ENCODE measurements around the gene TMEM79.

The TMEM79 gene

DNA sequence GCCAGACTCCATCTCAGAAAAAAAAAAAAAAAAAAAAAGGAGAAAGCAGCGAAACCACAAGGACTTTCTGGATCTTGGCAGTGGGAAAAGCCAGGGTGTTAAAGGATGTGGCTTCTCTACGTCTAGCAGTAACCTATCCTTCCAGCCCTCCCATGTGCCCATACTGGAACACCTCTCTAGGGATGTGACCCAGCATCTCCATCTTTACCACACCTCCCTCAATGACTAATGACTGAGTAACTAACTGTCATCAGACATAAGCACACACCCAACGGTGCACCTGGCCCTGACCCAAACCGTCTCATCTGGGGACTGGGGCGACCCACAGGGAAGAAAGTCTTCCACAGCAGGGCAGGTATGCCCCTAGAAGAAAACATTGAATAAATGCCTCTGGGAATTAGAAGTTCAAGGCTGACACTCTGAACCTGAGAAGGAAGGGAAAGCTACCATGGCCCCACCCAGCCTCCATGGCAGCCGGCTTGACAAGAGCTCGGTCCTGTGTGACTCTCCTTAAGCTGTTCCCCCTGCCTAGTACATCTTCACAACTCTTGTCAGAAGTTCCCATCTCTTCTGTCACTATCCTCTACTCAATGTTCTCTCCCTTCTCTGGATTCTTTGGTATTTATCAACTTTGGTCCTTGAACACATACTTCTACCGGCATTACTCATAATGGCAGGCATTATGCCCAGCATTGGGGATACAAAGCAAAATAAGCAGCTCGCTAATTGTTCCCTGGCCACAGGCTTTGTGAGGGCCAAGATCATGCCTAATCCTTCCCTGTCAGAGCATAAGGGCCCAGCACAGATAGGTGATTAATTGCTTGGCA, 21.5 kb upstream of the TMEM79 start:
- no peak overlapping the region for H3K4me3 ChIP-seq (ENCODE audit: low read length in 2 of 2)
- H3K27me3 ChIP-seq (ENCODE audit: control insufficient read depth in 1 of 2, insufficient read depth in 2 of 2, low read length in 2 of 2), result no peaks in the 10 kb centered on the region
- H3K9ac ChIP-seq (ENCODE audit: low read length in 2 of 2), result no peak overlapping the region
- peaks cover 77 to 83% of the 10 kb centered on the region in 2 donors for H3K36me3 ChIP-seq (ENCODE audit: control insufficient read depth in 2 of 2, insufficient read depth in 2 of 2, low read length in 2 of 2)
- no peaks in the 10 kb centered on the region for H3K9me3 ChIP-seq (ENCODE audit: control insufficient read depth in 2 of 2, low read length in 2 of 2)
- peaks cover 3% of the 10 kb centered on the region for H3K4me1 ChIP-seq (ENCODE audit: control insufficient read depth, insufficient read depth, low read length)
- no peak overlapping the region for H3K27ac ChIP-seq (ENCODE audit: low read length)

GRCh38 chr1:156263288-156263655, 20.9 kb upstream of the TMEM79 start:
- no peaks in the 10 kb centered on the region for H3K9me3 ChIP-seq (ENCODE audit: control insufficient read depth in 2 of 2, low read length in 2 of 2)
- H3K27me3 ChIP-seq (ENCODE audit: control insufficient read depth in 1 of 2, insufficient read depth in 2 of 2, low read length in 2 of 2), result no peaks in the 10 kb centered on the region
- H3K36me3 ChIP-seq (ENCODE audit: control insufficient read depth in 2 of 2, insufficient read depth in 2 of 2, low read length in 2 of 2), result peaks cover 77 to 83% of the 10 kb centered on the region in 2 donors
- H3K4me3 ChIP-seq (ENCODE audit: low read length in 2 of 2), result no peak overlapping the region
- H3K27ac ChIP-seq (ENCODE audit: low read length), result no peak overlapping the region
- no peak overlapping the region for H3K9ac ChIP-seq (ENCODE audit: low read length in 2 of 2)
- peaks cover 3% of the 10 kb centered on the region for H3K4me1 ChIP-seq (ENCODE audit: control insufficient read depth, insufficient read depth, low read length)

DNA sequence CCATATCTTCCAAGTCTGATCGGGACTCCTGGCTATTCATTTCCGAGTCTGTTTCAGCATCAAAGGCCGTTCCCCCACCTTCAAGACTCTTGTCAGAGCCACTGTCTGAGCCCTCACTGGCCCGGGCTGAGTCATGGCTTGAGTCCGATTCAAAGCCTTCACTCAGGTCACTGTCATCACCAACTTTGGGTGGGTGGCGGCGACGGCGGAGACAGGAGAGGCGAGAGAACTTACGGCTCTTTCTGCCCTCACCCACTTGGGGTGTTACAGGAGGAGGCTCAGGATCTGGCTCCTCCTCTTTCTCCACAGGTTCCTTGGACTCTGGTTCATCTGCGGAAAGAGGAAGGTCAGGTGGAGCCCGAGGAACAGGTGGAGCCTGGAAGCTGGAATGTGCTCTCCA, 18.1 kb upstream of the TMEM79 start:
- H3K4me3 ChIP-seq (ENCODE audit: low read length in 2 of 2), result no peak overlapping the region
- H3K27ac ChIP-seq (ENCODE audit: low read length), result no peak overlapping the region
- peaks cover 57 to 69% of the 10 kb centered on the region in 2 donors for H3K36me3 ChIP-seq (ENCODE audit: control insufficient read depth in 2 of 2, insufficient read depth in 2 of 2, low read length in 2 of 2)
- H3K9ac ChIP-seq (ENCODE audit: low read length in 2 of 2), result no peak overlapping the region
- H3K27me3 ChIP-seq (ENCODE audit: control insufficient read depth in 1 of 2, insufficient read depth in 2 of 2, low read length in 2 of 2), result no peaks in the 10 kb centered on the region
- no peaks in the 10 kb centered on the region for H3K4me1 ChIP-seq (ENCODE audit: control insufficient read depth, insufficient read depth, low read length)
- no peaks in the 10 kb centered on the region for H3K9me3 ChIP-seq (ENCODE audit: control insufficient read depth in 2 of 2, low read length in 2 of 2)

- H3K9ac ChIP-seq (ENCODE audit: low read length in 2 of 2), result no peak overlapping the region
- H3K4me3 ChIP-seq (ENCODE audit: low read length in 2 of 2), result no peak overlapping the region
- H3K4me1 ChIP-seq (ENCODE audit: control insufficient read depth, insufficient read depth, low read length), result no peaks in the 10 kb centered on the region
- H3K27ac ChIP-seq (ENCODE audit: low read length), result no peak overlapping the region
- no peaks in the 10 kb centered on the region for H3K9me3 ChIP-seq (ENCODE audit: control insufficient read depth in 2 of 2, low read length in 2 of 2)
- H3K27me3 ChIP-seq (ENCODE audit: control insufficient read depth in 1 of 2, insufficient read depth in 2 of 2, low read length in 2 of 2), result no peaks in the 10 kb centered on the region
- H3K36me3 ChIP-seq (ENCODE audit: control insufficient read depth in 2 of 2, insufficient read depth in 2 of 2, low read length in 2 of 2), result peaks cover 55 to 70% of the 10 kb centered on the region in 2 donors
Observed at GRCh38 chr1:156268336-156268735, 15.8 kb upstream of the TMEM79 start.

DNA sequence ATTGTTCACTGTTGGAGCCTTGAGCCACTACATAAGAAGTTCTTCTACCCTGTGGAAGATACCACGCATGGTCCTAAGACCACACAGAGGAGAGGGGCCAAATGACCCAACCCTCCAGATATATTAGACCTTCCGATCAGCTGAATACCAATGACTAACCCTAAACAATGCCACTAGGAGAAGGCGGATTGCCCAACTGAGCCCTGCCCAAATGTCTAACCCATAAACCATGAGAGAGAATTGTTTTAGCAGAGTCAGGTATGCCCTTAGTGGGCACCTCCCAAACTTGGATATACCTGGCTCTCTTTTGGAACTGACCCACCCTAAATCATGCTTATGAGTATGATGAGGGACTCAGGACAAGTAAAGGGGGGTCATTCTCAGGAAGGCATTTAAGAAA, 13.8 kb upstream of the TMEM79 start:
- peaks cover 62 to 74% of the 10 kb centered on the region in 2 donors for H3K36me3 ChIP-seq (ENCODE audit: control insufficient read depth in 2 of 2, insufficient read depth in 2 of 2, low read length in 2 of 2)
- no peaks in the 10 kb centered on the region for H3K9me3 ChIP-seq (ENCODE audit: control insufficient read depth in 2 of 2, low read length in 2 of 2)
- H3K4me3 ChIP-seq (ENCODE audit: low read length in 2 of 2), result no peak overlapping the region
- H3K27ac ChIP-seq (ENCODE audit: low read length), result no peak overlapping the region
- H3K27me3 ChIP-seq (ENCODE audit: control insufficient read depth in 1 of 2, insufficient read depth in 2 of 2, low read length in 2 of 2), result no peaks in the 10 kb centered on the region
- H3K4me1 ChIP-seq (ENCODE audit: control insufficient read depth, insufficient read depth, low read length), result no peaks in the 10 kb centered on the region
- H3K9ac ChIP-seq (ENCODE audit: low read length in 2 of 2), result no peak overlapping the region

GRCh38 chr1:156276532-156276931, 7.6 kb upstream of the TMEM79 start:
- no peak overlapping the region for H3K27ac ChIP-seq (ENCODE audit: low read length)
- no peak overlapping the region for H3K4me3 ChIP-seq (ENCODE audit: low read length in 2 of 2)
- peaks cover 54 to 64% of the 10 kb centered on the region in 2 donors for H3K36me3 ChIP-seq (ENCODE audit: control insufficient read depth in 2 of 2, insufficient read depth in 2 of 2, low read length in 2 of 2)
- H3K27me3 ChIP-seq (ENCODE audit: control insufficient read depth in 1 of 2, insufficient read depth in 2 of 2, low read length in 2 of 2), result no peaks in the 10 kb centered on the region
- H3K9me3 ChIP-seq (ENCODE audit: control insufficient read depth in 2 of 2, low read length in 2 of 2), result no peaks in the 10 kb centered on the region
- H3K4me1 ChIP-seq (ENCODE audit: control insufficient read depth, insufficient read depth, low read length), result peaks cover 9% of the 10 kb centered on the region
- H3K9ac ChIP-seq (ENCODE audit: low read length in 2 of 2), result no peak overlapping the region

GRCh38 chr1:156276966-156277381, 7.2 kb upstream of the TMEM79 start:
- Histone ChIP-seq H3K27ac (ENCODE audit: low read length) (no peak overlapping the region), H3K9me3 (ENCODE audit: control insufficient read depth in 2 of 2, low read length in 2 of 2) (no peaks in the 10 kb centered on the region), H3K36me3 (ENCODE audit: control insufficient read depth in 2 of 2, insufficient read depth in 2 of 2, low read length in 2 of 2) (peaks cover 50 to 62% of the 10 kb centered on the region in 2 donors), H3K4me1 (ENCODE audit: control insufficient read depth, insufficient read depth, low read length) (peaks cover 13% of the 10 kb centered on the region), H3K9ac (ENCODE audit: low read length in 2 of 2) (no peak overlapping the region), H3K27me3 (ENCODE audit: control insufficient read depth in 1 of 2, insufficient read depth in 2 of 2, low read length in 2 of 2) (no peaks in the 10 kb centered on the region), H3K4me3 (ENCODE audit: low read length in 2 of 2) (no peak overlapping the region)

DNA sequence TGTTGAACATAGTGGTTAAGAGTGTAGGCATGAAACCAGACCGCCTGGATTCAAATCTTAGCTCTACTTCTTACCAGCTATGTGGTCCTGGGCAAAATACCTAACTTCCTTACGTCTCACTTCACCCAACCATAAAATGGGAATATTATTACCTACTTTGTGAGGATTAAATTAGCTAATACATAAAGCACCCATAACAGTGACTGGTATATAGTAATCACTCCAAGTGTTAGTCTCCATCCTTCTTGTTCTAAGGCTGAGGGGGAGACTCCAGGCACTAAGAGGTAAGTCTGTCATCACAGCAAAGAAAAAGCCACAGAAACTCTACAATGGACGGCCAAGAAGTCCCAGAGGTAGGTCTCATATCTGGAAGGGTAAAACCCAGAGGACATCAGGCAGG, 4.3 kb upstream of the TMEM79 start:
- no peaks in the 10 kb centered on the region for H3K9me3 ChIP-seq (ENCODE audit: control insufficient read depth in 2 of 2, low read length in 2 of 2)
- no peaks in the 10 kb centered on the region for H3K27me3 ChIP-seq (ENCODE audit: control insufficient read depth in 1 of 2, insufficient read depth in 2 of 2, low read length in 2 of 2)
- no peak overlapping the region for H3K27ac ChIP-seq (ENCODE audit: low read length)
- peaks cover 26 to 38% of the 10 kb centered on the region in 2 donors for H3K36me3 ChIP-seq (ENCODE audit: control insufficient read depth in 2 of 2, insufficient read depth in 2 of 2, low read length in 2 of 2)
- no peak overlapping the region for H3K4me3 ChIP-seq (ENCODE audit: low read length in 2 of 2)
- peaks cover 18% of the 10 kb centered on the region for H3K4me1 ChIP-seq (ENCODE audit: control insufficient read depth, insufficient read depth, low read length)
- no peak overlapping the region for H3K9ac ChIP-seq (ENCODE audit: low read length in 2 of 2)

- H3K9ac ChIP-seq (ENCODE audit: low read length in 2 of 2), result peak overlapping the region; percentile 47 to 87
- H3K4me1 ChIP-seq (ENCODE audit: control insufficient read depth, insufficient read depth, low read length), result peaks cover 18% of the 10 kb centered on the region
- peak overlapping the region; percentile 83 to 95 for H3K4me3 ChIP-seq (ENCODE audit: low read length in 2 of 2)
- no peak overlapping the region for H3K27ac ChIP-seq (ENCODE audit: low read length)
- peaks cover 15 to 27% of the 10 kb centered on the region in 2 donors for H3K36me3 ChIP-seq (ENCODE audit: control insufficient read depth in 2 of 2, insufficient read depth in 2 of 2, low read length in 2 of 2)
- H3K9me3 ChIP-seq (ENCODE audit: control insufficient read depth in 2 of 2, low read length in 2 of 2), result no peaks in the 10 kb centered on the region
- H3K27me3 ChIP-seq (ENCODE audit: control insufficient read depth in 1 of 2, insufficient read depth in 2 of 2, low read length in 2 of 2), result no peaks in the 10 kb centered on the region
Observed at GRCh38 chr1:156281281-156281680, 2.8 kb upstream of the TMEM79 start.

DNA sequence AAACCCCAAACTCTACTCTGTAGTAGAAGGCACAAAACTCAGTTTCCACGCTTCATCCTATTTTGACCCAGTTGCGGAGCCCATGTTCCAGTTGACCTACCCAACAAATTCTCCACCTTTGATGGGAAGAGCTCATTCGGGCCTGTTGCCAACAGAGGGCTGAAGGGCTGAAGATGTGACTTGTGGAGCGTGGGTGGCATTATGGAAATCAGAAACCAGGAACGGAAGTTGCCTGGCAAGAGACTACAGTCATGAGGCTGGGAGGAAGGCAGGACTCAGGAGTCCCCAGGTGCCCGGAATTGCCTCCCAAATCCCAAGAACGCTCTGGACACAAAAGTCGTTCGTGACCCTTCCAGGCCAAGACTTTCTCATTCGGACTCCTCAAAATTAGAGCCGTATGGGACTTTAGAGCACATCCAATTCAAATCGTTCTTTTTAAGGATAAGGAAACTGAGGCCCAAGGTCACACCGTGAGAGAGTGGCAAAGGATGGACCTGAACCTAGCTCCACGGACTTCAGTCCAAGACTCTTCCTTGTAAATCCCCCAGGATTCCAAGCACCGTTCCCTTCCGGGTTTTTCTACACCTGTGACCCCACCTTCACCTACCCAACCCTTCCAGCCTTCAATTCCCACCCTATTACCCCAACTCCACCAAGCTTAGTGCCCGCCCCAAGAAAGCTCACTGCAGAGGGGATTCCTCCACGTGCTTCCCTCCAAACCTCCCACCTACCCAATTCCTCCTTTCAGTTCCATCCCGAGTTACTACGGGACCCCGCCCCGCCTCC, 2.2 kb upstream of the TMEM79 start:
- Histone ChIP-seq H3K9me3 (ENCODE audit: control insufficient read depth in 2 of 2, low read length in 2 of 2) (no peaks in the 10 kb centered on the region), H3K36me3 (ENCODE audit: control insufficient read depth in 2 of 2, insufficient read depth in 2 of 2, low read length in 2 of 2) (peaks cover 9 to 21% of the 10 kb centered on the region in 2 donors), H3K4me1 (ENCODE audit: control insufficient read depth, insufficient read depth, low read length) (peaks cover 18% of the 10 kb centered on the region), H3K27me3 (ENCODE audit: control insufficient read depth in 1 of 2, insufficient read depth in 2 of 2, low read length in 2 of 2) (no peaks in the 10 kb centered on the region), H3K27ac (ENCODE audit: low read length) (peak overlapping the region; percentile 76), H3K9ac (ENCODE audit: low read length in 2 of 2) (peak overlapping the region; percentile 87 to 90), H3K4me3 (ENCODE audit: low read length in 2 of 2) (peak overlapping the region; percentile 83 to 95)

Measured in stomach smooth muscle (tissue), 2 donors.